Kidney (tissue), 14 donors: ENCODE data around the gene TYK2. TPM values are rescaled to one million over a fixed set of nuclear protein-coding genes. Genes with fewer than 3 reads are reported as not detected.

Source experiments
- DNase-seq, 5 donors: peaks; one replicate each; pipeline ENCODE4 v3.0.0-alpha.2; 2013 to 2020
- FAIRE-seq: peaks from 2 replicates; lab custom pipeline; 2012; peaks lifted over from hg19 to GRCh38; lab: Jason Lieb, UNC
- H3K27ac ChIP-seq, 2 donors: one replicate each; pipeline ENCODE4 v1.7.0; 2013; ENCODE audit warnings: low read depth in 2 of 2, low read length in 2 of 2, inconsistent platforms in 1 of 2
- H3K27me3 ChIP-seq: one replicate; pipeline ENCODE4 v1.7.1; 2013; ENCODE audit warnings: low read length, inconsistent platforms; ENCODE audit not compliant: control insufficient read depth, insufficient read depth
- H3K36me3 ChIP-seq, 3 donors: one replicate each; pipeline versions ENCODE4 v1.7.0 to v1.7.1; 2013; ENCODE audit warnings: low read length in 3 of 3, control low read depth in 1 of 3, inconsistent platforms in 1 of 3; ENCODE audit not compliant: insufficient read depth in 3 of 3, control insufficient read depth in 2 of 3
- H3K4me1 ChIP-seq, 3 donors: one replicate each; pipeline versions ENCODE4 v1.7.0 to v1.7.1; 2013; ENCODE audit warnings: low read length in 3 of 3, inconsistent platforms in 1 of 3, low read depth in 1 of 3; ENCODE audit not compliant: control insufficient read depth in 2 of 3, insufficient read depth in 2 of 3
- H3K4me3 ChIP-seq, 3 donors: one replicate each; pipeline versions ENCODE4 v1.7.0 to v1.8.1; 2013; ENCODE audit warnings: low read length in 3 of 3, control low read depth in 1 of 3, inconsistent platforms in 1 of 3
- H3K9ac ChIP-seq, 3 donors: one replicate each; pipeline versions ENCODE4 v1.7.0 to v1.7.1; 2013; ENCODE audit warnings: low read length in 3 of 3, control low read depth in 1 of 3, inconsistent platforms in 1 of 3
- H3K9me3 ChIP-seq, 3 donors: one replicate each; pipeline versions ENCODE4 v1.7.0 to v1.7.1; 2013; ENCODE audit warnings: low read length in 3 of 3, control low read depth in 1 of 3, inconsistent platforms in 1 of 3; ENCODE audit not compliant: control insufficient read depth in 2 of 3, insufficient read depth in 1 of 3
- intact Hi-C: fragments of 100-400 bp; cut with DNase I; formaldehyde crosslinking; loops from one replicate; pipeline ENCODE4 v1.11.1; 2022
- polyA plus RNA-seq: library from polyadenylated mRNA; stranded (reverse); fragments of 350-450 nt; fragmentation: Illumina TruSeq; extraction: RNeasy Lipid Tissue Mini Kit (QIAGEN cat#74804); gene quantifications from one replicate; pipeline ENCODE4 v1.2.3, GENCODE V29; 2014; ENCODE audit warnings: low read depth, low replicate concordance; ENCODE audit not compliant: insufficient read depth
- total RNA-seq: library from RNA; stranded (reverse); fragmentation: NEBNext Ultra II Directional; extraction: Animal tissue kit (Norgen Biotek cat#: 25700); gene quantifications from one replicate; pipeline ENCODE4 v1.2.1, GENCODE V29; 2021
- TF ChIP-seq, protein P1 (sequence below): IDR thresholded peaks from 3 replicates; pipeline ENCODE4 v1.5.1; 2012; ENCODE audit warnings: mild to moderate bottlenecking, moderate library complexity, borderline replicate concordance; ENCODE audit not compliant: insufficient read depth; ENCODE audit errors: extremely low read depth
- donor health status: control.
- donor health status: control.
- donor health status: control.
- donor health status: control.
- donor health status: control.
- donor health status: DM: yes; HTN: yes; CAD: no.
- donor health status: Normal renal cell carcinoma (clear cell type).

TYK2 gene
- total and polyA plus RNA-seq, 2 donors from 2014 or later: 127 to 131 TPM

DNA sequence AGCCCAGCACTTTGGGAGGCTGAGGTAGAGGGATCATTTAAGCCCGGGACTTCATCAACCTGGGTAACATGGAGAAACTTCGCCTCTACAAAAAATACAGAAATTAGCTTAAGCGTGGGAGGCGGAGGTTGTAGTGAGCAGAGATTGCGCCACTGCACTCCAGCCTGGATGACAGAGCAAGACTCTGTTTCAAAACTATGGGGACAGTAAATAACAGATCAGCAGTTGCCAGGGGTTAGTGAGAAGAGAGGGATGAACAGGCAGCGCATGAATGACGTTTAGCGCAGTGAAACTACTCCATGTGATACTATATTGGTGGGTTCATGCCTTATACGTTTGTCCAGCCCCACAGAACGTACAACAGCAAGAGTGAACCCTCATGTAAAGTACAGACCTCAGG, 33.9 kb downstream of the TYK2 start:
- no peak for DNase-seq
- TF ChIP-seq, protein P1, sequence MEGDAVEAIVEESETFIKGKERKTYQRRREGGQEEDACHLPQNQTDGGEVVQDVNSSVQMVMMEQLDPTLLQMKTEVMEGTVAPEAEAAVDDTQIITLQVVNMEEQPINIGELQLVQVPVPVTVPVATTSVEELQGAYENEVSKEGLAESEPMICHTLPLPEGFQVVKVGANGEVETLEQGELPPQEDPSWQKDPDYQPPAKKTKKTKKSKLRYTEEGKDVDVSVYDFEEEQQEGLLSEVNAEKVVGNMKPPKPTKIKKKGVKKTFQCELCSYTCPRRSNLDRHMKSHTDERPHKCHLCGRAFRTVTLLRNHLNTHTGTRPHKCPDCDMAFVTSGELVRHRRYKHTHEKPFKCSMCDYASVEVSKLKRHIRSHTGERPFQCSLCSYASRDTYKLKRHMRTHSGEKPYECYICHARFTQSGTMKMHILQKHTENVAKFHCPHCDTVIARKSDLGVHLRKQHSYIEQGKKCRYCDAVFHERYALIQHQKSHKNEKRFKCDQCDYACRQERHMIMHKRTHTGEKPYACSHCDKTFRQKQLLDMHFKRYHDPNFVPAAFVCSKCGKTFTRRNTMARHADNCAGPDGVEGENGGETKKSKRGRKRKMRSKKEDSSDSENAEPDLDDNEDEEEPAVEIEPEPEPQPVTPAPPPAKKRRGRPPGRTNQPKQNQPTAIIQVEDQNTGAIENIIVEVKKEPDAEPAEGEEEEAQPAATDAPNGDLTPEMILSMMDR: no peak
- Histone ChIP-seq H3K9me3 (no peaks in the 10 kb centered on the region), H3K4me3 (no peak overlapping the region), H3K27me3 (no peaks in the 10 kb centered on the region), H3K4me1 (no peaks in the 10 kb centered on the region), H3K36me3 (no peaks in the 10 kb centered on the region), H3K9ac (no peak overlapping the region), H3K27ac (no peak overlapping the region)
- no peak for FAIRE-seq
- intact Hi-C loops: no loop called here

DNA sequence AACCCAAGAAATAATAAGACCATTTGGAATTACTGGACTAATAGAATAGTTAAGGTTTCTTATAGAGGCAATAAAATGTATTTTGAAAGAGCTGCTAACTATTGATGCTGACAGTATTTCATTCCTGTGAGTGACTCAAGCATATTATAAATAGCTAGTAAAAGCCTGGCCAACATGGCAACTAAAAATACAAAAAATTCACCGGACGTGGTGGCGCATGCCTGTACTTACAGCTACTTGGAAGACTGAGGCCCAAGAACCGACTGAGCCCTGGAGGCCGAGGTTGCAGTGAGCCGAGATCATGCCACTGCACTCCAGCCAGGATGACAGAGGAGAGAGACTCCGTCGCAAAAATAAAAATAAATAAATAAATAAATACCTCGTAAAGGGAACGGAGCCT, 35.6 kb downstream of the TYK2 start:
- Histone ChIP-seq H3K4me1 (no peaks in the 10 kb centered on the region), H3K36me3 (no peaks in the 10 kb centered on the region), H3K4me3 (no peak overlapping the region), H3K27me3 (no peaks in the 10 kb centered on the region), H3K9ac (no peak overlapping the region), H3K27ac (no peak overlapping the region), H3K9me3 (no peaks in the 10 kb centered on the region)
- intact Hi-C loops: no loop called here
- FAIRE-seq (no peak), DNase-seq (no peak)
- TF ChIP-seq, protein P1: no peak

GRCh38 chr19:10343495-10343894, 36.9 kb downstream of the TYK2 start:
- Histone ChIP-seq H3K9ac (no peak overlapping the region), H3K27me3 (no peaks in the 10 kb centered on the region), H3K27ac (no peak overlapping the region), H3K9me3 (no peaks in the 10 kb centered on the region), H3K4me3 (no peak overlapping the region), H3K4me1 (no peaks in the 10 kb centered on the region), H3K36me3 (no peaks in the 10 kb centered on the region)
- intact Hi-C loops: no loop called here
- no peak for FAIRE-seq
- DNase-seq: no peak
- TF ChIP-seq, protein P1: no peak

- no peaks in the 10 kb centered on the region for H3K4me1 ChIP-seq
- H3K9ac ChIP-seq: no peak overlapping the region
- DNase-seq (no peak), FAIRE-seq (no peak)
- intact Hi-C loops: no loop called here
- H3K27ac ChIP-seq: no peak overlapping the region
- H3K36me3 ChIP-seq: no peaks in the 10 kb centered on the region
- no peaks in the 10 kb centered on the region for H3K27me3 ChIP-seq
- H3K4me3 ChIP-seq: no peak overlapping the region
- H3K9me3 ChIP-seq: no peaks in the 10 kb centered on the region
- TF ChIP-seq, protein P1: no peak
Measured at GRCh38 chr19:10339977-10340376, 40.4 kb downstream of the TYK2 start.
